Heart left ventricle (tissue), 13 donors: ENCODE results near the gene ADORA3.

Experiments used
- CTCF ChIP-seq, 12 donors: fragments of 200-600 bp; sonication (generic) in 4 of 12; IDR thresholded peaks; one replicate each; pipeline versions ENCODE4 v1.5.0 to v1.8.0; 2018 to 2022; ENCODE audit warnings: antibody characterized with exemption in 12 of 12, mild to moderate bottlenecking in 5 of 12
- POLR2A ChIP-seq, 2 donors: fragments of 450-650 bp; IDR thresholded peaks; one replicate each; pipeline ENCODE4 v1.6.1; 2017; ENCODE audit warnings: antibody characterized with exemption in 2 of 2, mild to moderate bottlenecking in 2 of 2, moderate library complexity in 2 of 2
- donor health status: ischemic (EF 13 %, LVEDD 7.1; RV severe dilation, severe dysfunction).
- donor health status: DM: no; HTN: yes; CAD: no.
- donor health status: DM: no; HTN: no; CAD: no.
- donor health status: ischemic (EF 25% LVEDD 6.9; RV normal size, moderate dysfunction).
- donor health status: ischemic (EF 25% LVEDD 5.7; RV mildly dilated, moderate dysfunction).
- donor health status: ischemic (EF 35%, LVEDD 5.7; RV mildly dilated, moderate dysfunction).
- donor health status: nonischemic (EF 11% LVEDD 7.7; RV severe dilation, severe dysfunction).
- donor health status: DM: yes; HTN: yes; CAD: no.
- donor health status: PGD.
- donor health status: ischemic (EF 29% LVEDD 5.4; RV normal size, mild dysfunction).
- donor health status: nonischemic (EF 23%, LVEDD 6.1; RV moderate dilation, normal function).

GRCh38 chr1:111483166-111483565 is 20.3 kb downstream of the ADORA3 start:
- TF ChIP-seq CTCF (IDR thresholded peaks at IDR 0.05), result no peak
- TF ChIP-seq POLR2A (IDR thresholded peaks at IDR 0.05), result no peak
